K562 (cell line): Measurements from ENCODE around the gene GRID2IP. TPM values are rescaled to one million over a fixed set of nuclear protein-coding genes. Genes with fewer than 3 reads are reported as not detected.

ENCODE experiments used
- ATAC-seq: fragments of 200-7000 bp; cut with Tn5 transposase; 3 replicates; pipeline ENCODE4 v1.9.1; 2020; ENCODE audit warnings: moderate library complexity
- BruUV-seq: library from RNA; stranded (reverse); fragments of 400-500 nt; replicated peaks from 2 replicates; lab custom pipeline; 2021; lab: Mats Ljungman, UMichigan
- CTCF ChIA-PET: fragments of 300-600 bp; formaldehyde crosslinking; extraction: SDS; loops from one replicate; lab custom pipeline; 2021; ENCODE audit warnings: low intra/inter-chr PET ratio; lab: Yijun Ruan, JAX
- POLR2A ChIA-PET: fragments of 300-600, 350-650 bp; sonication (Branson Sonifier 250); formaldehyde crosslinking; extraction: SDS; loops from one replicate; lab custom pipeline; 2021; ENCODE audit warnings: antibody characterized with exemption, inconsistent platforms; lab: Yijun Ruan, JAX
- DNase-seq, 4 experiments: peaks; one replicate each; pipeline versions ENCODE4 v3.0.0 to v3.0.0-alpha.2; 2011 to 2018; ENCODE audit warnings: low spot score in 3 of 4, mixed read lengths in 3 of 4; ENCODE audit errors: extremely low read depth in 1 of 4
- FAIRE-seq: peaks from 2 replicates; lab custom pipeline; 2011; peaks lifted over from hg19 to GRCh38; lab: Jason Lieb, UNC
- H2AFZ ChIP-seq: 2 replicates; pipeline ENCODE4 v1.6.0; 2011; ENCODE audit warnings: low read depth, low read length, control low read depth, inconsistent platforms
- H3K27ac ChIP-seq: fragments of 200-600 bp; 3 replicates; pipeline ENCODE4 v1.8.0; 2011; ENCODE audit warnings: low read depth, mild to moderate bottlenecking, control low read depth, inconsistent platforms, low read length, moderate library complexity, mixed read lengths; ENCODE audit errors: extremely low read depth
- H3K27me3 ChIP-seq, 2 experiments: fragments of 300-600 bp in 1 of 2; 2 replicates in 1 of 2; 3 replicates in 1 of 2; pipeline versions ENCODE4 v1.6.0 to v1.8.0; 2011; ENCODE audit warnings: inconsistent platforms in 2 of 2, low read length in 2 of 2, mild to moderate bottlenecking in 1 of 2, mixed read lengths in 1 of 2, moderate library complexity in 1 of 2; ENCODE audit not compliant: control insufficient read depth in 2 of 2, insufficient read depth in 2 of 2
- H3K36me3 ChIP-seq: fragments of 300-600 bp; 3 replicates; pipeline ENCODE4 v1.8.0; 2011; ENCODE audit warnings: mild to moderate bottlenecking, low read length, inconsistent platforms; ENCODE audit not compliant: control insufficient read depth, insufficient read depth
- H3K4me1 ChIP-seq, 2 experiments: fragments of 200-600 bp in 1 of 2; replicated peaks in 1 of 2; 2 replicates in 1 of 2; 3 replicates in 1 of 2; pipeline versions ENCODE4 v1.5.1 to v1.8.0; 2011; ENCODE audit warnings: inconsistent platforms in 2 of 2, low read length in 2 of 2, mild to moderate bottlenecking in 1 of 2, mixed read lengths in 1 of 2, moderate library complexity in 1 of 2; ENCODE audit not compliant: control insufficient read depth in 2 of 2, insufficient read depth in 2 of 2
- H3K4me2 ChIP-seq: 2 replicates; pipeline ENCODE4 v1.6.1; 2011; ENCODE audit warnings: low read length, control low read depth, inconsistent platforms, mixed read lengths; ENCODE audit not compliant: insufficient read depth
- H3K4me3 ChIP-seq: fragments of 200-600 bp; sonication (generic), shearing (Covaris generic); 2 replicates; pipeline ENCODE4 v1.5.1; 2016; ENCODE audit warnings: control low read depth, inconsistent platforms
- H3K79me2 ChIP-seq: fragments of 200-600 bp; 3 replicates; pipeline ENCODE4 v1.8.0; 2011; ENCODE audit warnings: low read length, inconsistent platforms; ENCODE audit not compliant: control insufficient read depth, insufficient read depth
- H3K9ac ChIP-seq, 2 experiments: 2 replicates each; pipeline versions ENCODE4 v1.6.0 to v1.6.1; 2011; ENCODE audit warnings: low read depth in 2 of 2, low read length in 2 of 2, control low read depth in 1 of 2, inconsistent platforms in 1 of 2, mild to moderate bottlenecking in 1 of 2, mixed read lengths in 1 of 2; ENCODE audit not compliant: insufficient read depth in 1 of 2
- H3K9me1 ChIP-seq: one replicate; pipeline ENCODE4 v1.6.0; 2011; ENCODE audit warnings: inconsistent platforms, mild to moderate bottlenecking, low read length, moderate library complexity; ENCODE audit not compliant: control insufficient read depth, insufficient read depth
- H3K9me3 ChIP-seq: replicated peaks from 2 replicates; pipeline ENCODE4 v1.5.1; 2011; ENCODE audit warnings: low read depth, low read length, inconsistent platforms; ENCODE audit not compliant: control insufficient read depth, insufficient read depth
- H4K20me1 ChIP-seq: replicated peaks from 2 replicates; pipeline ENCODE4 v1.6.1; 2011; ENCODE audit warnings: low read length, inconsistent platforms, mixed read lengths; ENCODE audit not compliant: control insufficient read depth, insufficient read depth
- ATF7 ChIP-seq: fragments of 450-650 bp; IDR thresholded peaks from 2 replicates; pipeline ENCODE4 v1.7.1; 2014; ENCODE audit warnings: mild to moderate bottlenecking, moderate library complexity
- CREM ChIP-seq: IDR thresholded peaks from 2 replicates; pipeline ENCODE4 v1.6.1; 2014; ENCODE audit warnings: antibody characterized with exemption, low read depth
- CTCF ChIP-seq, 3 experiments: IDR thresholded peaks in 2 of 3; conservative IDR thresholded peaks in 1 of 3; 2 replicates each; pipeline ENCODE4 v1.5.1; 2011 to 2012; ENCODE audit warnings: low read length in 3 of 3, mild to moderate bottlenecking in 3 of 3, control low read depth in 2 of 3, improper control_type of control experiment in 1 of 3, inconsistent platforms in 1 of 3, low read depth in 1 of 3, mixed read lengths in 1 of 3, moderate library complexity in 1 of 3; ENCODE audit not compliant: insufficient read depth in 2 of 3
- JUND ChIP-seq, 2 experiments: IDR thresholded peaks; 2 replicates in 1 of 2; 3 replicates in 1 of 2; pipeline ENCODE4 v1.6.1; 2011; ENCODE audit warnings: borderline replicate concordance in 2 of 2, low read depth in 2 of 2, low read length in 2 of 2, improper control_type of control experiment in 1 of 2, missing biosample characterization in 1 of 2, missing genetic modification characterization in 1 of 2, missing genetic modification reagents in 1 of 2
- ZFP30 ChIP-seq: fragments of 250-450 bp; sonication (Bioruptor Pico); IDR thresholded peaks from 2 replicates; pipeline ENCODE4 v1.8.0; 2022; ENCODE audit warnings: moderate library complexity, mild to moderate bottlenecking, inconsistent platforms, borderline replicate concordance
- ZNF12 ChIP-seq: sonication (generic); formaldehyde crosslinking; IDR thresholded peaks from 2 replicates; pipeline ENCODE4 v1.4.0; 2020; ENCODE audit warnings: mild to moderate bottlenecking, missing genetic modification reagents
- ZNF121 ChIP-seq: sonication (generic); formaldehyde crosslinking; conservative IDR thresholded peaks from 2 replicates; pipeline ENCODE4 v1.8.0; 2022; ENCODE audit warnings: missing genetic modification reagents
- WGBS: fragments of 100-300 bp; shearing (Covaris generic); methylation state at CpG from one replicate; pipeline ENCODE4 v1.1.6; 2016; ENCODE audit warnings: low coverage, mixed read lengths; ENCODE audit not compliant: insufficient coverage; ENCODE audit errors: missing lambda C conversion rate; 5-methylcytosine and 5-hydroxymethylcytosine counted together
- in situ Hi-C: fragments of 300-500 bp; cut with MboI; formaldehyde crosslinking; loops from 4 replicates; pipeline ENCODE4 v1.15.0; 2018; ENCODE audit warnings: inconsistent platforms, mixed read lengths
- intact Hi-C: fragments of 100-400 bp; cut with micrococcal nuclease; formaldehyde crosslinking; loops from 2 replicates; pipeline ENCODE4 v1.14.2; 2022
- polyA plus RNA-seq, 8 experiments: library from polyadenylated mRNA; depleted of rRNA in 4 of 8; stranded (reverse) in 5 of 8; unstranded in 3 of 8; fragments of >200 nt; fragmentation: Nextera tagmentation in 2 of 8; fragmentation: Illumina TruSeq in 1 of 8; extraction: Ambion mirVana in 2 of 8; extraction: Trizol in 1 of 8; gene quantifications; 2 replicates each; pipeline versions ENCODE4 v1.2.1 to v1.2.3, GENCODE V29; 2011 to 2014; ENCODE audit warnings: inconsistent platforms in 1 of 8, missing spikeins in 1 of 8
- total RNA-seq, 7 experiments: library from RNA; depleted of rRNA in 6 of 7; stranded (reverse); fragments of >200 nt in 6 of 7; fragmentation: Illumina TruSeq in 2 of 7; extraction: Trizol in 2 of 7; gene quantifications; 2 replicates each; pipeline versions ENCODE4 v1.2.1 to v1.2.3, GENCODE V29; 2011 to 2021; ENCODE audit warnings: low replicate concordance in 1 of 7

Gene GRID2IP
- total and polyA plus RNA-seq, 9 of the 15 experiments (the other 6 are each of a cell fraction or from before 2014, with no cell fraction given): not detected

GRCh38 chr7:6553448-6554044, 2.3 kb upstream of the GRID2IP start (continued):
- TF ChIP-seq ZNF121 (CRISPR knock-in tag) (0 out of 2 replicates have a peak, but pooled peaks have one; percentile 6), CTCF (IDR thresholded peaks at IDR 0.05 in 2 of 3, conservative IDR thresholded peaks at IDR 0.05 in 1 of 3; ENCODE audit: insufficient read depth in 2 of 3, low read depth in 1 of 3, low read length in 3 of 3) (peak in 1 of 3 experiments; percentile 35; a peak in 2 of 6 replicates), ATF7 (peak; percentile 93), CREM (peak; percentile 48; the same call in 1 of the 2 replicates), JUND (IDR thresholded peaks at IDR 0.05; ENCODE audit: borderline replicate concordance, low read depth, low read length) (peak; percentile 62; the same call in 1 of the 2 replicates), JUND (tag; IDR thresholded peaks at IDR 0.05; ENCODE audit: borderline replicate concordance, low read depth, low read length) (peak; percentile 83; the same call in 2 of the 3 replicates)

GRCh38 chr7:6547400-6547799, 3.9 kb downstream of the GRID2IP start:
- WGBS: 17% methylated on average over 1 of the region's 1 CpG
- no peak overlapping the region for H3K9ac ChIP-seq
- intact Hi-C loops: no loop called here
- BruUV-seq: no TSS peak
- ChIA-PET CTCF (interaction anchor here (0.6 kb wide), 1 partner anchor 556 kb away, joined by 3 read pairs; no protein-coding TSS in a partner anchor), POLR2A (no interaction called here)
- H3K9me3 ChIP-seq: no peaks in the 10 kb centered on the region
- H4K20me1 ChIP-seq: no peaks in the 10 kb centered on the region
- no peak overlapping the region for H3K27ac ChIP-seq
- H3K36me3 ChIP-seq: no peaks in the 10 kb centered on the region
- in situ Hi-C loops: no loop called here
- H3K79me2 ChIP-seq: no peaks in the 10 kb centered on the region
- FAIRE-seq (no peak), DNase-seq (no peak), ATAC-seq (no peak)
- no peaks in the 10 kb centered on the region for H3K9me1 ChIP-seq
- peaks cover 0 to 17% of the 10 kb centered on the region in 2 experiments; a peak in 2 of 5 replicates for H3K27me3 ChIP-seq
- H3K4me3 ChIP-seq: no peak overlapping the region
- no peak overlapping the region for H2AFZ ChIP-seq
- no peak overlapping the region for H3K4me2 ChIP-seq
- no peak for TF ChIP-seq ZFP30 (CRISPR knock-in tag)
- TF ChIP-seq ZNF12 (CRISPR knock-in tag): peak; percentile 93
- H3K4me1 ChIP-seq: peaks cover 0 to 8% of the 10 kb centered on the region in 2 experiments; a peak in 2 of 5 replicates
